NCI-H2227 (cell line): ENCODE data around the gene NEUROD1.

Experiments
- DNase-seq: peaks from one replicate; lab custom pipeline; 2025; ENCODE audit not compliant: unreplicated experiment; lab: John Stamatoyannopoulos, UW

The NEUROD1 gene

GRCh38 chr2:181643151-181643550 lies 37.2 kb downstream of the NEUROD1 start:
- no peak for DNase-seq

GRCh38 chr2:181642086-181642485 lies 38.2 kb downstream of the NEUROD1 start:
- no peak for DNase-seq

- no peak for DNase-seq
These were observed 40.6 kb downstream of the NEUROD1 start for GRCh38 chr2:181639686-181640085.

- no peak for DNase-seq
These were observed 47.5 kb downstream of the NEUROD1 start for GRCh38 chr2:181632733-181633401.

- no peak for DNase-seq
These were observed 51.4 kb downstream of the NEUROD1 start for GRCh38 chr2:181628590-181629585.

GRCh38 chr2:181627545-181627944 lies 52.8 kb downstream of the NEUROD1 start:
- DNase-seq, result no peak

- DNase-seq, result no peak
These were observed 53.6 kb downstream of the NEUROD1 start for GRCh38 chr2:181626671-181627070.
